Ramos (cell line): ENCODE data around the gene OR52E4.

Experiments
- in situ Hi-C: fragments of 300-500 bp; cut with MboI; formaldehyde crosslinking; loops from one replicate; pipeline ENCODE4 v1.14.3; 2022; ENCODE audit warnings: low sequenced_read_pairs; ENCODE audit not compliant: unreplicated experiment

The OR52E4 gene

DNA sequence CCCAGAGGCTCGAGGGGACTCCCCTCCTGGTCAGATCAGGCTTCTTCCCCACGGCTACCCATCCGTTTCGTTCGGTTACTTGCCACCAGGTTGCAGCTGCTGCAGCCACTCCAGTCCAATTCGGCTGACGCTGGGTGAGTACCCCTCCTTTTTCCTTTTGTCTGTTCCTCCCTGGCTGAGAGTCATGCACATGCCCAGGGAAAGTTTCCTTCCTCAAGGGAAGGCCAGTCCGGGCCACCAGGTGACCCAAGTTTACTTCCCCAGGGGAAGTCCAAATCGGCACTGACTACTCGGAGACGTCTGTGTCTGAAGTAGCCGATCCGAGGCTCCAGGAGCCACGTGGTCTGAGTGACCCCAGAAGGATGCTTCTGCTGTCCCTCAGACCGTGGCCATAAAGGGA is 48.4 kb downstream of the OR52E4 start:
- in situ Hi-C loops, result no loop called here

DNA sequence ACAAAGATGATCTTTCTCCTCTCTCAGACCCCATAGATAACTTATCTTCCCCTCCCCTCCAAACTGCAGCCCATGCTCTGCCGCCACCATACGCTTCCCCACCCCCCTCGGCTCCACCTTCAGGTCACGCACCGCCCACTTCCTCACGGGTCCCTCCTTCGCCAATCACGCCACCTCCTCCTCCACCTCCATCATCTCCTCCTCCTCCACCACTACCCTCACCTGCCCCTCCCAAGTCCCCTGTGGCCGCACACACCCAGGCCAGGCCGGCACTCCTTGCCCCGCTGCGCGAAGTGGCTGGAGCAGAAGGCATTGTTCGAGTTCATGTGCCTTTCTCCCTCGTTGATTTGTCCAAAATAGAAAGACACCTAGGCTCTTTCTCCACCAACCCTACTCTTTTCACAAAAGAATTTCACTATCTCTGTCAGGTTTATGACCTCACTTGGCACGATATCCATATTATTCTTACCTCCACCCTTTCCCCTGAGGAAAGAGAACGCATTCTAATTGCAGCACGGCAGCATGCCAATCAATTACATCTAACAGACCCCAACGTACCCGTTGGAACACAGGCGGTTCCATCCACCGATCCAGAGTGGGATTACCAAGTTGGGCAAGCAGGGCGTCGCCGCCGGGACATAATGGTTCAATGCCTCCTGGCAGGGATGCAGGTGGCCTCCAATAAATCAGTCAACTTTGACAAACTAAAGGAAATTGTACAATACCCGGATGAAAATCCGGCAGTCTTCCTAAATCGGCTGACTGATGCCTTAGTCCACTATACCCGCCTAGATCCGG is 49.3 kb downstream of the OR52E4 start:
- in situ Hi-C loops, result no loop called here

DNA sequence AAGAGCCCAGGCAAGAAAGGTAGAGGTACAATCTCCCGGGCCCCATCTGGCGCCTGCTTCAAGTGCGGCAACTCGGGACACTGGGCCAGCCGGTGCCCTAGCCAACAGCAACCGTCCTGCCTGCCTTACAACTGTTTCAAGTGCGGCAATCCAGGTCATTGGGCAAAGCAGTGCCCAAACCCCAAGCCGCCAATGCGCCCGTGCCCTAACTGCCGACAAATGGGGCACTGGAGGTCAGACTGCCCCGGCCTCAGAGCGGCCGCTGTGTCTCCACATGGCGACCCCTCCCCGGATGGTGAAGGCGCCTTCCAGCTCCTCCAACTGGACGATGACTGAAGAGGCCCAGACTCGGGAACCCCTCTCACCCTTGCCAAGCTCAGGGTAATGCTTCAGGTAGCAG is 50.2 kb downstream of the OR52E4 start:
- in situ Hi-C loops, result no loop called here

DNA sequence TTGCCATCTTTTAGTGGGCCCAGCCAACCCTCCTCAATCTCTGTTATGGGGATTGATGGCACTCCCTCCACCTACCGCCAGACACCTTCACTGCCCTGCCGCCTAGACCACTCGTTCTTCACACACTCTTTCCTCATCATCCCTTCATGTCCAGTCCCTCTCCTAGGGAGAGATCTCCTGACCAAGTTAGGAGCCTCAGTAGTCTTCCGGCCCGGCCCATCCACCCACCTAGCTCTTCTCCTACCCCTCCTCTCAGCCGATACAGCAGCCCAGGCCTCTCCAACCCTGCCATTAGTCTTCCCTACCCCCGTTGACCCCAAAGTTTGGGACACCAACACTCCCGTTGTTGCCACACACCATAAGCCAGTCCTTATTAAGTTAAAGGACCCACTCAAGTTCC is 50.6 kb downstream of the OR52E4 start:
- in situ Hi-C loops, result no loop called here

DNA sequence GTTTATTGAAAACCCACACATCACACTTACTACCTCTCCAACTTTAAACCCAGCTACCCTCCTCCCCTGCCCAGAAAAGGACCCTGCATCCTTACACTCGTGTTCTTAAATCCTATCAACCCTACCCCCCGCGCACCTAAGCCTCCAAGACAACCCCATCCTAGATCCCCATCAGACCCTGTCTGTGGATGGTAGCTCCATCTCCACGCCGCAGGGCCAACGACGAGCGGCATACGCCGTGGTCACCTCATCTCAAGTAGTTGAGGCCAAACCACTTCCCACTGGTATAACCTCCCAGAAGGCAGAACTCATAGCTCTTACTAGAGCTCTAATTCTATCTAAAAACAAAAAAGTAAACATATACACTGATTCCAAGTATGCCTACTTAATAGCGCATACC is 52.2 kb downstream of the OR52E4 start:
- in situ Hi-C loops, result no loop called here

DNA sequence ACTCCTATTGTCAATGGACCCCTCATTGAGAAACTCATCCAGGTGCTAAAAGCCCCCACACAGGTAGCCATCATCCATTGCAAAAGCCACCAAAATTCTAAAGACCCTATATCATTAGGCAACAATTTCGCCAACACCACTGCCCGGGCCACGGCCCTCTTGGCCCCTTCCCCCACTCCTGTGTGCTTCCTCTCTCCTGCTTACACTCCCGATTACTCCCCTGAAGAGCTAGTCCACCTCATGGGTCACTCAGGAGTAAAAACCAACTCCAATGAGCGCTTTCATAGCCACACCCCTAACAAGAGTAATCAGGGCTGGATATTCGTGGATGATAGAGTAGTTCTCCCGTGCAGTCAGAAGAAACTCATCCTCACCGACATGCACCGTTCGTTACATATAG is 52.7 kb downstream of the OR52E4 start:
- in situ Hi-C loops, result no loop called here
